HEK293 (cell line): Measurements from ENCODE around the gene PPM1J.

ENCODE experiments used
- EGR2 ChIP-seq: fragments of 450-650 bp; formaldehyde crosslinking; IDR thresholded peaks from 2 replicates; pipeline ENCODE4 v1.5.1; 2016; ENCODE audit warnings: low read depth, missing biosample characterization, missing genetic modification characterization
- GLIS1 ChIP-seq: fragments of 450-650 bp; formaldehyde crosslinking; IDR thresholded peaks from 2 replicates; pipeline ENCODE4 v1.5.1; 2016; ENCODE audit warnings: missing biosample characterization, missing genetic modification characterization
- HIC1 ChIP-seq: fragments of 450-650 bp; formaldehyde crosslinking; IDR thresholded peaks from 2 replicates; pipeline ENCODE4 v1.5.1; 2016; ENCODE audit warnings: missing biosample characterization, missing genetic modification characterization
- KLF16 ChIP-seq: fragments of 450-650 bp; formaldehyde crosslinking; IDR thresholded peaks from 2 replicates; pipeline ENCODE4 v1.5.1; 2017; ENCODE audit warnings: missing biosample characterization, missing genetic modification characterization
- KLF8 ChIP-seq: fragments of 450-650 bp; formaldehyde crosslinking; IDR thresholded peaks from 2 replicates; pipeline ENCODE4 v1.5.1; 2016; ENCODE audit warnings: missing biosample characterization, missing genetic modification characterization
- MZF1 ChIP-seq: fragments of 450-650 bp; formaldehyde crosslinking; IDR thresholded peaks from 2 replicates; pipeline ENCODE4 v1.5.1; 2017; ENCODE audit warnings: missing biosample characterization, missing genetic modification characterization, borderline replicate concordance
- PATZ1 ChIP-seq: fragments of 450-650 bp; formaldehyde crosslinking; IDR thresholded peaks from 2 replicates; pipeline ENCODE4 v1.5.1; 2016; ENCODE audit warnings: missing biosample characterization, missing genetic modification characterization
- SETDB1 ChIP-seq: IDR thresholded peaks from one replicate; pipeline ENCODE4 v1.6.1; 2017; ENCODE audit warnings: mild to moderate bottlenecking, low read length, moderate library complexity, mixed read lengths; ENCODE audit not compliant: insufficient read length
- ZBTB20 ChIP-seq: fragments of 450-650 bp; formaldehyde crosslinking; IDR thresholded peaks from 2 replicates; pipeline ENCODE4 v1.5.1; 2016; ENCODE audit warnings: missing biosample characterization, missing genetic modification characterization
- ZNF138 ChIP-seq: fragments of 450-650 bp; formaldehyde crosslinking; IDR thresholded peaks from 2 replicates; pipeline ENCODE4 v1.5.1; 2016; ENCODE audit warnings: missing biosample characterization, missing genetic modification characterization, borderline replicate concordance
- ZNF148 ChIP-seq: fragments of 450-650 bp; formaldehyde crosslinking; IDR thresholded peaks from 2 replicates; pipeline ENCODE4 v1.5.0; 2017; ENCODE audit warnings: missing biosample characterization, missing genetic modification characterization, borderline replicate concordance
- ZNF2 ChIP-seq: fragments of 450-650 bp; formaldehyde crosslinking; IDR thresholded peaks from 2 replicates; pipeline ENCODE4 v1.5.1; 2016; ENCODE audit warnings: missing biosample characterization, missing genetic modification characterization
- ZNF248 ChIP-seq: fragments of 450-650 bp; formaldehyde crosslinking; IDR thresholded peaks from 2 replicates; pipeline ENCODE4 v1.5.1; 2017; ENCODE audit warnings: missing biosample characterization, missing genetic modification characterization
- ZNF266 ChIP-seq: fragments of 450-650 bp; formaldehyde crosslinking; IDR thresholded peaks from 2 replicates; pipeline ENCODE4 v1.5.1; 2016; ENCODE audit warnings: missing biosample characterization, missing genetic modification characterization, low read depth
- ZNF473 ChIP-seq: fragments of 450-650 bp; formaldehyde crosslinking; IDR thresholded peaks from 2 replicates; pipeline ENCODE4 v1.5.1; 2017; ENCODE audit warnings: missing biosample characterization, missing genetic modification characterization
- ZNF548 ChIP-seq: fragments of 450-650 bp; formaldehyde crosslinking; IDR thresholded peaks from 2 replicates; pipeline ENCODE4 v1.5.1; 2016; ENCODE audit warnings: missing biosample characterization, missing genetic modification characterization
- ZNF549 ChIP-seq: fragments of 450-650 bp; IDR thresholded peaks from 2 replicates; pipeline ENCODE4 v1.5.1; 2018; ENCODE audit warnings: missing biosample characterization, missing genetic modification characterization, mild to moderate bottlenecking, inconsistent platforms, moderate library complexity
- ZNF555 ChIP-seq: fragments of 450-650 bp; formaldehyde crosslinking; conservative IDR thresholded peaks from 2 replicates; pipeline ENCODE4 v1.5.1; 2017; ENCODE audit warnings: missing biosample characterization, mild to moderate bottlenecking, missing genetic modification characterization, inconsistent platforms
- ZNF610 ChIP-seq: fragments of 450-650 bp; formaldehyde crosslinking; IDR thresholded peaks from 2 replicates; pipeline ENCODE4 v1.5.1; 2016; ENCODE audit warnings: missing biosample characterization, missing genetic modification characterization, borderline replicate concordance
- ZNF639 ChIP-seq: fragments of 450-650 bp; formaldehyde crosslinking; IDR thresholded peaks from 2 replicates; pipeline ENCODE4 v1.5.1; 2016; ENCODE audit warnings: missing biosample characterization, missing genetic modification characterization
- ZNF785 ChIP-seq: fragments of 450-650 bp; formaldehyde crosslinking; IDR thresholded peaks from 2 replicates; pipeline ENCODE4 v1.5.1; 2016; ENCODE audit warnings: missing biosample characterization, missing genetic modification characterization
- ZSCAN16 ChIP-seq: fragments of 450-650 bp; formaldehyde crosslinking; IDR thresholded peaks from 2 replicates; pipeline ENCODE4 v1.5.1; 2016; ENCODE audit warnings: missing biosample characterization, missing genetic modification characterization
- TF ChIP-seq, protein P1 (sequence below): fragments of 450-650 bp; formaldehyde crosslinking; optimal IDR thresholded peaks from 2 replicates; pipeline ENCODE3; 2016; ENCODE audit warnings: missing biosample characterization, mild to moderate bottlenecking, missing genetic modification characterization
- TF ChIP-seq, protein P2 (sequence below): fragments of 450-650 bp; formaldehyde crosslinking; IDR thresholded peaks from 2 replicates; pipeline ENCODE4 v1.5.1; 2017; ENCODE audit warnings: missing biosample characterization, missing genetic modification characterization
- TF ChIP-seq, protein P3 (sequence below): fragments of 450-650 bp; formaldehyde crosslinking; IDR thresholded peaks from 2 replicates; pipeline ENCODE4 v1.5.1; 2016; ENCODE audit warnings: missing biosample characterization, missing genetic modification characterization

PPM1J gene

DNA sequence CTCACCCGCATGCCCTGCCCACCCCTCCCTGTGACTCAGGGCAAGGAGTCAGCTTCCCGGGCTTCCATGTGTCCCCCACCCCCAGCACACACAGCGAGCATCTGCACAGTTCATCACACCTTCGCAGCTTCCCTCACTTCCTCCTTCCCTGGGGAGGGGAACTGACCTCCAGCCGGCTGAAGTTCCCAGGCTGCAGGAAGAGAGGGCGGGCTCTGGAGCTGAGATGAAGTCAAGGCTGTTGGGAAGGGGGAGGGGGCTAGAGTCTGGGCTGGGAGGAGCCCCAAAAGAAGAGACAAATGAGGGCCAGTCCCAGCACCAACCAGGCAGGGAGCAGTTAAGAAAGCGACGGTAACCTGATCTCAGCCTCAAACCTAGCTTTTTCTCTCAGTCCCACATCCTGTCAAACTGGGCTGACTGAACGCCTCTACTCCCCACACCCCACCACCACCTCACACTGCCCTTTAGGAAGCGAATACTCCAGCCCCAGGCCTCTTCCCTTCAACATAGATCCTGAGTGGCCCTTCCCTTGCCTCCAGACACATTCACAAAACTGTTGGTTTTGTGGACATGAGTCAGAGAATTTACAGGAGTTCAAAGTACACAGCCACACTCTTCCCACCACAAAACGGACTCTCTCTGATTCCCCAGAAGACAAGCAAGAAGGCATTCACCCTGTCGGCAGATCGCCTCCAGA is 10.1 kb downstream of the PPM1J start (continued):
- TF ChIP-seq PATZ1 (tag by site-specific recombination) (peak; percentile 91), ZNF148 (tag by site-specific recombination) (no peak), EGR2 (tag by site-specific recombination) (peak; percentile 92), ZNF555 (tag by site-specific recombination) (no peak), HIC1 (tag by site-specific recombination) (no peak), ZNF549 (tag by site-specific recombination) (no peak), ZNF2 (tag by site-specific recombination) (no peak), ZNF610 (tag by site-specific recombination) (no peak), ZNF266 (tag by site-specific recombination) (no peak), GLIS1 (tag by site-specific recombination) (peak; percentile 95), ZBTB20 (tag by site-specific recombination) (peak; percentile 78), ZSCAN16 (no peak), KLF8 (tag by site-specific recombination) (peak; percentile 28; the same call in 1 of the 2 replicates), KLF16 (tag by site-specific recombination) (no peak), MZF1 (tag by site-specific recombination) (no peak), ZNF639 (no peak), ZNF548 (no peak), ZNF138 (tag by site-specific recombination) (no peak), SETDB1 (no peak), ZNF785 (tag by site-specific recombination) (no peak), ZNF248 (no peak), ZNF473 (tag by site-specific recombination) (no peak)
- TF ChIP-seq, protein P1, sequence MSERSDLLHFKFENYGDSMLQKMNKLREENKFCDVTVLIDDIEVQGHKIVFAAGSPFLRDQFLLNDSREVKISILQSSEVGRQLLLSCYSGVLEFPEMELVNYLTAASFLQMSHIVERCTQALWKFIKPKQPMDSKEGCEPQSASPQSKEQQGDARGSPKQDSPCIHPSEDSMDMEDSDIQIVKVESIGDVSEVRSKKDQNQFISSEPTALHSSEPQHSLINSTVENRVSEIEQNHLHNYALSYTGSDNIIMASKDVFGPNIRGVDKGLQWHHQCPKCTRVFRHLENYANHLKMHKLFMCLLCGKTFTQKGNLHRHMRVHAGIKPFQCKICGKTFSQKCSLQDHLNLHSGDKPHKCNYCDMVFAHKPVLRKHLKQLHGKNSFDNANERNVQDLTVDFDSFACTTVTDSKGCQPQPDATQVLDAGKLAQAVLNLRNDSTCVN (tag by site-specific recombination) = no peak
- TF ChIP-seq, protein P2, sequence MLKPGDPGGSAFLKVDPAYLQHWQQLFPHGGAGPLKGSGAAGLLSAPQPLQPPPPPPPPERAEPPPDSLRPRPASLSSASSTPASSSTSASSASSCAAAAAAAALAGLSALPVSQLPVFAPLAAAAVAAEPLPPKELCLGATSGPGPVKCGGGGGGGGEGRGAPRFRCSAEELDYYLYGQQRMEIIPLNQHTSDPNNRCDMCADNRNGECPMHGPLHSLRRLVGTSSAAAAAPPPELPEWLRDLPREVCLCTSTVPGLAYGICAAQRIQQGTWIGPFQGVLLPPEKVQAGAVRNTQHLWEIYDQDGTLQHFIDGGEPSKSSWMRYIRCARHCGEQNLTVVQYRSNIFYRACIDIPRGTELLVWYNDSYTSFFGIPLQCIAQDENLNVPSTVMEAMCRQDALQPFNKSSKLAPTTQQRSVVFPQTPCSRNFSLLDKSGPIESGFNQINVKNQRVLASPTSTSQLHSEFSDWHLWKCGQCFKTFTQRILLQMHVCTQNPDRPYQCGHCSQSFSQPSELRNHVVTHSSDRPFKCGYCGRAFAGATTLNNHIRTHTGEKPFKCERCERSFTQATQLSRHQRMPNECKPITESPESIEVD (tag by site-specific recombination) = no peak
- TF ChIP-seq, protein P3, sequence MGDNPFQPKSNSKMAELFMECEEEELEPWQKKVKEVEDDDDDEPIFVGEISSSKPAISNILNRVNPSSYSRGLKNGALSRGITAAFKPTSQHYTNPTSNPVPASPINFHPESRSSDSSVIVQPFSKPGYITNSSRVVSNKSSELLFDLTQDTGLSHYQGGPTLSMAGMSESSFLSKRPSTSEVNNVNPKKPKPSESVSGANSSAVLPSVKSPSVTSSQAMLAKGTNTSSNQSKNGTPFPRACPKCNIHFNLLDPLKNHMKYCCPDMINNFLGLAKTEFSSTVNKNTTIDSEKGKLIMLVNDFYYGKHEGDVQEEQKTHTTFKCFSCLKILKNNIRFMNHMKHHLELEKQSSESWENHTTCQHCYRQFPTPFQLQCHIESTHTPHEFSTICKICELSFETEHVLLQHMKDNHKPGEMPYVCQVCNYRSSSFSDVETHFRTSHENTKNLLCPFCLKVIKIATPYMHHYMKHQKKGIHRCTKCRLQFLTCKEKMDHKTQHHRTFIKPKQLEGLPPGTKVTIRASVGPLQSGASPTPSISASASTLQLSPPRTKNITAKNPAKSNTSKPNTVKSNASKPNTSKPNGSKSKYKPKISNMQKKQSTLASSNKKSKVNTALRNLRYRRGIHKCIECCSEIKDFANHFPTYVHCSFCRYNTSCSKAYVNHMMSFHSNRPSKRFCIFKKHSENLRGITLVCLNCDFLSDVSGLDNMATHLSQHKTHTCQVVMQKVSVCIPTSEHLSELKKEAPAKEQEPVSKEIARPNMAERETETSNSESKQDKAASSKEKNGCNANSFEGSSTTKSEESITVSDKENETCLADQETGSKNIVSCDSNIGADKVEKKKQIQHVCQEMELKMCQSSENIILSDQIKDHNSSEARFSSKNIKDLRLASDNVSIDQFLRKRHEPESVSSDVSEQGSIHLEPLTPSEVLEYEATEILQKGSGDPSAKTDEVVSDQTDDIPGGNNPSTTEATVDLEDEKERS = no peak
